Heart right ventricle (tissue), 16 donors: Measurements from ENCODE around the gene EFCAB11. TPM values are rescaled to one million over a fixed set of nuclear protein-coding genes. Genes with fewer than 3 reads are reported as not detected.
A peak's percentile ranks its signal among the peaks of the same experiment; 100 is the strongest.

Experiments used
- ATAC-seq, 8 donors: fragments of 200-7000 bp; cut with Tn5 transposase; one replicate each; pipeline ENCODE4 v1.9.1; 2020; ENCODE audit warnings: mild to moderate bottlenecking in 8 of 8, moderate library complexity in 8 of 8, moderate number of reproducible peaks in 1 of 8
- DNase-seq, 2 donors: peaks; one replicate each; pipeline ENCODE4 v3.0.0-alpha.2; 2020
- H3K27ac ChIP-seq, 10 donors: fragments of 200-600 bp; sonication (generic) in 2 of 10; one replicate each; pipeline versions ENCODE4 v1.5.0 to v1.8.0; 2020 to 2022; ENCODE audit warnings: mild to moderate bottlenecking in 3 of 10
- H3K27me3 ChIP-seq, 7 donors: fragments of 200-600 bp; one replicate each; pipeline ENCODE4 v1.8.0; 2021 to 2022; ENCODE audit warnings: mild to moderate bottlenecking in 2 of 7
- H3K36me3 ChIP-seq, 9 donors: fragments of 200-600 bp; sonication (generic) in 1 of 9; one replicate each; pipeline versions ENCODE4 v1.5.0 to v1.8.0; 2020 to 2022; ENCODE audit warnings: mild to moderate bottlenecking in 2 of 9
- H3K4me1 ChIP-seq, 9 donors: fragments of 200-600 bp; sonication (generic) in 1 of 9; one replicate each; pipeline versions ENCODE4 v1.5.0 to v1.8.0; 2020 to 2022; ENCODE audit warnings: mild to moderate bottlenecking in 4 of 9
- H3K4me3 ChIP-seq, 10 donors: fragments of 200-600 bp; sonication (generic) in 2 of 10; one replicate each; pipeline versions ENCODE4 v1.5.0 to v1.8.0; 2020 to 2022; ENCODE audit warnings: mild to moderate bottlenecking in 7 of 10, moderate library complexity in 2 of 10
- H3K9me3 ChIP-seq, 11 donors: fragments of 200-600 bp in 10 of 11; sonication (generic) in 2 of 11; one replicate each; pipeline versions ENCODE4 v1.5.0 to v1.8.0; 2013 to 2022; ENCODE audit warnings: mild to moderate bottlenecking in 2 of 11, control low read depth in 1 of 11, moderate library complexity in 1 of 11
- CTCF ChIP-seq, 9 donors: fragments of 200-600 bp; sonication (generic) in 2 of 9; IDR thresholded peaks; one replicate each; pipeline versions ENCODE4 v1.5.0 to v1.8.0; 2021 to 2022; ENCODE audit warnings: antibody characterized with exemption in 9 of 9, mild to moderate bottlenecking in 5 of 9, moderate library complexity in 1 of 9
- WGBS, 2 donors: extraction: QIAGEN DNeasy Blood & Tissue Kit; methylation state at CpG; one replicate each; pipeline ENCODE4 v1.1.7; 2013; ENCODE audit warnings: inconsistent platforms in 1 of 2; 5-methylcytosine and 5-hydroxymethylcytosine counted together
- intact Hi-C, 10 donors: fragments of 100-400 bp; cut with DNase I; formaldehyde crosslinking; loops; one replicate each; pipeline versions ENCODE4 v1.11.1 to v1.14.2; 2022
- polyA plus RNA-seq, 2 donors: library from polyadenylated mRNA; stranded (reverse); fragments of 200-250 nt; gene quantifications; one replicate each; pipeline ENCODE4 v1.2.3, GENCODE V29; 2013
- total RNA-seq, 10 donors: library from RNA; stranded (reverse); fragmentation: NEBNext Ultra II Directional in 3 of 10; extraction: Animal tissue kit (Norgen Biotek cat#: 25700) in 3 of 10; gene quantifications; one replicate each; pipeline versions ENCODE4 v1.2.1 to v1.2.4, GENCODE V29; 2021 to 2023
- donor health status: Arrhythmogenic right ventricular cardiomyopathy.
- donor health status: ischemic (EF 13 %, LVEDD 7.1; RV severe dilation, severe dysfunction).
- donor health status: healthy with polysubstance abuse.
- donor health status: DM: no; HTN: yes; CAD: no.
- donor health status: DM: no; HTN: no; CAD: no.
- donor health status: ischemic (EF 25% LVEDD 6.9; RV normal size, moderate dysfunction).
- donor health status: ischemic (EF 25% LVEDD 5.7; RV mildly dilated, moderate dysfunction).
- donor health status: healthy.
- donor health status: DM: yes; HTN: yes; CAD: no.
- donor health status: Ischemic cardiomyopathy.
- donor health status: ischemic (EF 35%, LVEDD 5.7; RV mildly dilated, moderate dysfunction).
- donor health status: nonischemic (EF 11% LVEDD 7.7; RV severe dilation, severe dysfunction).
- donor health status: DM: yes; HTN: yes; CAD: no.
- donor health status: PGD.
- donor health status: ischemic (EF 29% LVEDD 5.4; RV normal size, mild dysfunction).
- donor health status: nonischemic (EF 23%, LVEDD 6.1; RV moderate dilation, normal function).

Gene EFCAB11
- total and polyA plus RNA-seq, 12 donors: 0.95 to 6.7 (median 3.4) TPM

DNA sequence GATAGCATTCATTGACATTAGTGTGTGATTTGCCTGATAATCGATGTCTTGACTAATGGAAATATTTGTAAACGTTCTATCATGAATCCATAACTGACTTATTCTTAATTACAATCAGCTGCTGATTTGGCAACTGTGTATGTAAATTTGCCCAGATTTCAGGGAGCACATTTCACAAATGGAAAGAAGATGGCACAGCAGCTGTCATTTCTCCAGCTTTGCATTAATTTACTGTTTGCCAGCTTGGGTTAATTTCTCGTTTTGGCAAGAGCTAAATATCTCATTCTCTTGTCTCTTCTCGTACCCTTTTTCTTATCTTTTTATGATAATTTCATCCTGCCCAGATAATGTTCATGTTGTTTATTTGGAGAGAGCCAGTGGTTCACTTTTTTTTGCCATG lies 24.1 kb upstream of the EFCAB11 start:
- Histone ChIP-seq H3K27ac (no peak overlapping the region), H3K4me1 (no peaks in the 10 kb centered on the region), H3K4me3 (no peak overlapping the region), H3K27me3 (no peaks in the 10 kb centered on the region), H3K9me3 (no peaks in the 10 kb centered on the region), H3K36me3 (peaks cover 0 to 97% (median 5%) of the 10 kb centered on the region in 9 donors)
- WGBS, 2 donors: 75 to 76% methylated on average over 4 of the region's 4 CpGs
- intact Hi-C loops: loop anchor here in 2 of 10 donors (5.0 to 10.0 kb wide), 2 partner anchors 76 to 259 kb away; no protein-coding TSS in a partner anchor
- no peak for TF ChIP-seq CTCF (IDR thresholded peaks at IDR 0.05)
- DNase-seq (no peak), ATAC-seq (no peak)

DNA sequence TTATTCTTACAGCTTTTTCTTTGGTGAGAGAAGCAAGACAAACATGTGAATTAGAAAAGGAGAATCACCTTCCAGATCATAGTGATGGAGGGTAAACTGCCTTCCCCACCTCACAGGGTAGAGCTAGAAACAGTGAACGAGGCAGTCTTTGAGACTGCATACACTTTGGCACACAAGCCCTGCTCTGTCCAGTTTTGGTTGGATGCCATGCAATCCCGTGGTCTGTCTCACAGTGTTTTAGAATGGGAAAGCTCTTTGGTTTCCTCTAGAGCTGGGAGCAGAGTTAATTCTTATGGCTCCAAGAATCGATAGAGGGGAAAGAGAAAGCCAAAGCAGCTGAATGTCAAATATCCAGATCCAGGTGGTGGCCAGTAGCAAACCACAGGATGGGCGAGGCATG lies 23.1 kb upstream of the EFCAB11 start:
- WGBS, 2 donors: 90 to 91% methylated on average over 4 of the region's 4 CpGs
- H3K4me3 ChIP-seq: no peak overlapping the region
- H3K4me1 ChIP-seq: no peaks in the 10 kb centered on the region
- DNase-seq (no peak), ATAC-seq (no peak)
- H3K36me3 ChIP-seq: peaks cover 0 to 97% (median 5%) of the 10 kb centered on the region in 9 donors
- intact Hi-C loops: loop anchor here in 2 of 10 donors (5.0 to 10.0 kb wide), 2 partner anchors 77 to 260 kb away; no protein-coding TSS in a partner anchor
- no peak overlapping the region for H3K27ac ChIP-seq
- no peaks in the 10 kb centered on the region for H3K9me3 ChIP-seq
- TF ChIP-seq CTCF (IDR thresholded peaks at IDR 0.05): no peak
- H3K27me3 ChIP-seq: no peaks in the 10 kb centered on the region

DNA sequence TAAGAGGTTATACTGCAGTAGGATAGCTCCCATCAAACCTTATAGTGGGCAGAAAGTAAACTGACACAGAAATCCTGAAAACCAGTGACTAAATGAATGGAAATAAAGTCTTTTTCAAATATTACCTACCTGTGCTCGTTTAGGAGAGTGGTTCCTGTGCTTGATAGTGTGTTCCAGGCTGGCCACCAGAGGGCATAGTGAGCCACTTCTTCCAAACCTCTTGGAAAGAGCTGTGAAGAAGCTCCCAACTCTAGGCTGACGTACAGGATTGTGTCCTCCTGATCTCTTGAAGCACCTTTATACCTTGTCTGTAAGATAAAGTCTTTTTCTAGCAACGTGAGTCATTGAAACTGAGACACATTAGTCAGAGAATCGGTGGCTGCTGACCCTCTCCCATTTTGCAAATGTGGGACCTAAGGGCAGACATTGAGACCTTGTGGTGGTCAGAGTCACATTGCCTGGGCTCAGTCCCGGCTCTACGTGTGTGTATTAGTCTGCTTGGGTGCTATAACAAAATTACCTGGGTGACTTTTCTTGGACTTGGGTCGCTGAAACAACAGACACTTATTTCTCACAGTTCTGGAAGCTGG lies 18.8 kb upstream of the EFCAB11 start:
- peaks cover 0 to 95% (median 4%) of the 10 kb centered on the region in 9 donors for H3K36me3 ChIP-seq
- peak; percentile 40 to 90 (median 87) for TF ChIP-seq CTCF (IDR thresholded peaks at IDR 0.05)
- intact Hi-C loops: loop anchor here in 8 of 10 donors (1.0 to 10.0 kb wide), 6 partner anchors 81 to 264 kb away; partner anchors contain the start of gene KCNK13 (in 1 of the 8)
- peak; percentile 66 to 88 (median 82) for ATAC-seq
- H3K27me3 ChIP-seq: no peaks in the 10 kb centered on the region
- no peak overlapping the region for H3K27ac ChIP-seq
- no peaks in the 10 kb centered on the region for H3K9me3 ChIP-seq
- DNase-seq: peak; percentile 40 to 52
- no peaks in the 10 kb centered on the region for H3K4me1 ChIP-seq
- 53 to 55% methylated on average over 7 of the region's 7 CpGs for whole genome bisulfite sequencing, 2 donors
- H3K4me3 ChIP-seq: no peak overlapping the region

DNA sequence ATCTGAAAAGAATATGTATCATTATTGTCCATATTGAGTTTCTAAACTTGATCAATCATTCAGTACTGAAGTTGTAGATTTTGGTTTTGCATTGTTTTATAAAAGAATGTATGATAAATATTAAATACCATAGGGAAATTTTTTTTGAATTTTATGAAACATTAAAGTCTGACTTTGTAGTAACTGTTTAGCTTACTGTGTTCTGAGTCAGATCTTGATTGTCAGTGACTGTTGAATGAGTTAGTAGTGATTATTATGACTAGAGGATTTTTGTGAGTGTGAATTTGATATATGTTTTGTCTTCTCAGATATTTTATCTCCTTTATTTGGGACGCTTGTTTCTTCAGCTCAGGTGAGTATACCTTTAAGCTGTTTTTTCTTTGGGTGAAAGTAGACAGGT lies 11.3 kb upstream of the EFCAB11 start:
- Histone ChIP-seq H3K27me3 (no peaks in the 10 kb centered on the region), H3K27ac (no peak overlapping the region), H3K4me3 (no peak overlapping the region), H3K36me3 (peaks cover 0 to 77% (median 4%) of the 10 kb centered on the region in 9 donors), H3K9me3 (no peaks in the 10 kb centered on the region), H3K4me1 (no peaks in the 10 kb centered on the region)
- intact Hi-C loops: no loop called here
- TF ChIP-seq CTCF (IDR thresholded peaks at IDR 0.05): no peak
- ATAC-seq (no peak), DNase-seq (no peak)
- 97% methylated on average over 1 of the region's 1 CpG for WGBS, 2 donors
